ENCODE data around the gene DYNC2LI1. TPM values are rescaled to one million over a fixed set of nuclear protein-coding genes. Genes with fewer than 3 reads are reported as not detected.
"Not testable (repeated sequence)": the region's sequence is repeated elsewhere in the genome, so short reads cannot be mapped to it uniquely, and the experiment has no call there.

The DYNC2LI1 gene
- total RNA-seq: 17.3 TPM
- 26.4 TPM for polyA plus RNA-seq
- long read RNA-seq, donor 1: 0 reads
- long read RNA-seq, donor 2, transcript DYNC2LI1-210 (13 exons, 1,346 nt): major isoform, 5 of 17 reads
- long read RNA-seq, donor 2, partial matches to known transcripts: 5 of 17 reads
- long read RNA-seq, donor 2, other reads (novel, unspliced or antisense): 0 of 17 reads
- long read RNA-seq, donor 3, transcript DYNC2LI1-210 (13 exons, 1,346 nt): major isoform, 5 of 10 reads
- long read RNA-seq, donor 3, partial matches to known transcripts: 0 of 10 reads
- long read RNA-seq, donor 3, other reads (novel, unspliced or antisense): 0 of 10 reads
- long read RNA-seq, donor 4, partial matches to known transcripts: 0 of 4 reads
- long read RNA-seq, donor 4, other reads (novel, unspliced or antisense): 0 of 4 reads
- long read RNA-seq, donor 5, transcript DYNC2LI1-201 (13 exons, 1,399 nt): major isoform, 9 of 18 reads
- long read RNA-seq, donor 5, transcript DYNC2LI1-210 (13 exons, 1,346 nt): minor isoform, 8 of 18 reads
- long read RNA-seq, donor 5, partial matches to known transcripts: 0 of 18 reads
- long read RNA-seq, donor 5, other reads (novel, unspliced or antisense): 0 of 18 reads
- long read RNA-seq, donor 6, partial matches to known transcripts: 0 of 1 reads
- long read RNA-seq, donor 6, other reads (novel, unspliced or antisense): 0 of 1 reads
- long read RNA-seq, donor 7, partial matches to known transcripts: 0 of 2 reads
- long read RNA-seq, donor 7, other reads (novel, unspliced or antisense): 0 of 2 reads
- long read RNA-seq, donor 8, partial matches to known transcripts: 0 of 3 reads
- long read RNA-seq, donor 8, other reads (novel, unspliced or antisense): 0 of 3 reads
- long read RNA-seq, donor 9, partial matches to known transcripts: 0 of 1 reads
- long read RNA-seq, donor 9, other reads (novel, unspliced or antisense): 0 of 1 reads
- long read RNA-seq, donor 10, partial matches to known transcripts: 0 of 2 reads
- long read RNA-seq, donor 10, other reads (novel, unspliced or antisense): 0 of 2 reads

- H3K27ac ChIP-seq (ENCODE audit: low read depth in 1 of 2, low read length in 1 of 2): peak within 1 kb of the TSS; percentile 36 to 67
- 1% methylated on average over 31 of the region's 31 CpGs for WGBS
- H3K36me3 ChIP-seq (ENCODE audit: control insufficient read depth in 2 of 2, insufficient read depth in 2 of 2, low read length in 1 of 2): no peaks in the 10 kb centered on the region
- H3K27me3 ChIP-seq (ENCODE audit: control insufficient read depth in 2 of 2, insufficient read depth in 1 of 2, low read length in 1 of 2): no peaks in the 10 kb centered on the region
- no peaks in the 10 kb centered on the region for H3K9me3 ChIP-seq (ENCODE audit: control insufficient read depth in 2 of 2, insufficient read depth in 1 of 2, low read length in 1 of 2)
- DNase-seq (ENCODE audit: low read depth in 6 of 9, low spot score in 9 of 9): peak; percentile 63 to 87 (median 69)
- peaks cover 2 to 7% of the 10 kb centered on the region in 2 donors for H3K4me1 ChIP-seq (ENCODE audit: control insufficient read depth in 2 of 2, insufficient read depth in 2 of 2, low read length in 2 of 2)
- peak within 1 kb of the TSS; percentile 80 to 89 for H3K4me3 ChIP-seq (ENCODE audit: low read length in 2 of 2)
Measured at GRCh38 chr2:43773876-43774613, at the start of gene DYNC2LI1. Gene DYNC2LI1 (plus strand): TSS chr2:43774039. CDS start chr2:43774139, 100 bp downstream.

DNA sequence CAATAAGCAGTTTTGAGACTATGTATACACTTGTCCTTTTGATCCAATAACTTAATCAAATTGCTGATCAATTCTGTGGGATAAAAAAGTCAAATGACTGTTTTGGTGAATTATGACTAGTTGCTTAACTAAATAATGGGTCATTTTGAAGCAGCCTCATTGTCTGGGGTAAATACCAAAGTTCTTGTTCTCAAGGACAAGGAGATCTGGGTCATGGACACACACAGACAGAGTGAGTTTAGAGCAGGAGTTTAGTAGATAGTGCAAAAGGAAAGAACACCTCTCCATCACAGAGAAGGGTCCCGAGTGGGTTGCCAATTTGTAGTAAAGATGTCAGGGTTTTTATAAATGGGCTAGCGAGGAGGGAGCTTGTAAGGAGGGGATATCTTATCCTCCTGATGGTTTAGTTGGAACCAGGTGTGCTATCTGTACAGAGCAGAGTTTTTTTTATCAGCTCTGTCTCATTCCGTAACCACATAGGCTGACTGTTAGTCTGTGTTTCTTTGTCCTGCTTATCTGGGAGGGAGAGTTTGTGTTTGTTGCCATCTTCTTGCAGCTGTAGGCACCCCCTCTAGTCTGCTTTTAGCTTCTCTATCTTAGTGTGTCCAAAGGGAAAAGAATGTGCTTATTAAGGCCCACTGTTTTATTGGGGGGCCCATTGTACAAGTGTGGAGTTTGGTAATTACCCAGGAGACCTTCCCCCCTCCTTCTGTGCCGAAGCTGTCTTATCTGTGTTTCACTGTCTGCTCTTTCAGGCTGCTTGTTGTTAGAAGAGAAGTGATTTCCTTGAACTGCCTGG is 48.9 kb upstream of the DYNC2LI1 start:
- no peak overlapping the region for H3K27ac ChIP-seq (ENCODE audit: low read depth in 1 of 2, low read length in 1 of 2)
- H3K4me3 ChIP-seq (ENCODE audit: low read length in 2 of 2): no peak overlapping the region
- 85% methylated on average over 4 of the region's 4 CpGs for WGBS
- no peaks in the 10 kb centered on the region for H3K9me3 ChIP-seq (ENCODE audit: control insufficient read depth in 2 of 2, insufficient read depth in 1 of 2, low read length in 1 of 2)
- H3K27me3 ChIP-seq (ENCODE audit: control insufficient read depth in 2 of 2, insufficient read depth in 1 of 2, low read length in 1 of 2): no peaks in the 10 kb centered on the region
- no peaks in the 10 kb centered on the region for H3K36me3 ChIP-seq (ENCODE audit: control insufficient read depth in 2 of 2, insufficient read depth in 2 of 2, low read length in 1 of 2)
- H3K4me1 ChIP-seq (ENCODE audit: control insufficient read depth in 2 of 2, insufficient read depth in 2 of 2, low read length in 2 of 2): no peaks in the 10 kb centered on the region
- DNase-seq (ENCODE audit: low read depth in 6 of 9, low spot score in 9 of 9): peak in 2 of 9 donors; percentile 3 to 18

GRCh38 chr2:43725711-43726246 is 48.1 kb upstream of the DYNC2LI1 start:
- no peaks in the 10 kb centered on the region for H3K9me3 ChIP-seq (ENCODE audit: control insufficient read depth in 2 of 2, insufficient read depth in 1 of 2, low read length in 1 of 2)
- H3K4me1 ChIP-seq (ENCODE audit: control insufficient read depth in 2 of 2, insufficient read depth in 2 of 2, low read length in 2 of 2): no peaks in the 10 kb centered on the region
- no peak overlapping the region for H3K27ac ChIP-seq (ENCODE audit: low read depth in 1 of 2, low read length in 1 of 2)
- over 99% methylated on average over 3 of the region's 3 CpGs for WGBS
- no peak for DNase-seq (ENCODE audit: low read depth in 6 of 9, low spot score in 9 of 9)
- H3K27me3 ChIP-seq (ENCODE audit: control insufficient read depth in 2 of 2, insufficient read depth in 1 of 2, low read length in 1 of 2): no peaks in the 10 kb centered on the region
- no peak overlapping the region for H3K4me3 ChIP-seq (ENCODE audit: low read length in 2 of 2)
- H3K36me3 ChIP-seq (ENCODE audit: control insufficient read depth in 2 of 2, insufficient read depth in 2 of 2, low read length in 1 of 2): no peaks in the 10 kb centered on the region

DNA sequence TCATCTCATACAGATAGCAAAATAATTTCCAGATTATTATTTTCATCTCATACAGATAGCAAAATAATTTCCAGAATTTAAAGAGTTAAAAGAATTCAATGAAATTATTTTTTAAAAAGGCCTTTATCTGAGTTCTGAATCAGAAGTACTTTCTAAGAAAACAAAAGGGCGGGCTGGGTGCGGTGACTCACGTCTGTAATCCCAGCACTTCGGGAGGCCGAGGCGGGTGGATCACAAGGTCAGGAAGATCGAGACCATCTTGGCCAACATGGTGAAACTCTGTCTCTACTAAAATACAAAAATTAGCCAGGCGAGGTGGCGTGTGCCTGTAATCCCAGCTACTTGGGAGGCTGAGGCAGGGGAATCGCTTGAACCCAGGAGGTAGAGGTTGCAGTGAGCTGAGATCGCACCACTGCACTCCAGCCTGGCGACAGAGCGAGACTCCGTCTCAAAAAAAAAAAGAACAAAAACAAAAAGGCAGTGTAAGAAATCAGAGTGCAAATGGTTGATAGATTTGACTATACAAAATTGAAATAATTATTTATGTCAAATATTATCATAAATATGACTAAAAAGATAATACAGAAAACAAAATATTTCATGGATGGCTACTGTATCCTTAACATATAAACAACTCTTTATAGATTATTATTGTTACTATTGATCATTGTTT is 46.7 kb upstream of the DYNC2LI1 start:
- not testable (repeated sequence) for H3K27me3 ChIP-seq (ENCODE audit: control insufficient read depth in 2 of 2, insufficient read depth in 1 of 2, low read length in 1 of 2); H3K9me3 ChIP-seq (ENCODE audit: control insufficient read depth in 2 of 2, insufficient read depth in 1 of 2, low read length in 1 of 2); H3K4me3 ChIP-seq (ENCODE audit: low read length in 2 of 2); H3K4me1 ChIP-seq (ENCODE audit: control insufficient read depth in 2 of 2, insufficient read depth in 2 of 2, low read length in 2 of 2); H3K27ac ChIP-seq (ENCODE audit: low read depth in 1 of 2, low read length in 1 of 2); H3K36me3 ChIP-seq (ENCODE audit: control insufficient read depth in 2 of 2, insufficient read depth in 2 of 2, low read length in 1 of 2); DNase-seq (ENCODE audit: low read depth in 6 of 9, low spot score in 9 of 9)
- WGBS: 86% methylated on average over 11 of the region's 14 CpGs

GRCh38 chr2:43727634-43728014 is 46.2 kb upstream of the DYNC2LI1 start:
- Histone ChIP-seq H3K36me3 (ENCODE audit: control insufficient read depth in 2 of 2, insufficient read depth in 2 of 2, low read length in 1 of 2) (no peaks in the 10 kb centered on the region), H3K4me1 (ENCODE audit: control insufficient read depth in 2 of 2, insufficient read depth in 2 of 2, low read length in 2 of 2) (no peaks in the 10 kb centered on the region), H3K9me3 (ENCODE audit: control insufficient read depth in 2 of 2, insufficient read depth in 1 of 2, low read length in 1 of 2) (no peaks in the 10 kb centered on the region), H3K27ac (ENCODE audit: low read depth in 1 of 2, low read length in 1 of 2) (no peak overlapping the region), H3K27me3 (ENCODE audit: control insufficient read depth in 2 of 2, insufficient read depth in 1 of 2, low read length in 1 of 2) (no peaks in the 10 kb centered on the region), H3K4me3 (ENCODE audit: low read length in 2 of 2) (no peak overlapping the region)
- no peak for DNase-seq (ENCODE audit: low read depth in 6 of 9, low spot score in 9 of 9)
- WGBS: over 99% methylated on average over 2 of the region's 2 CpGs

DNA sequence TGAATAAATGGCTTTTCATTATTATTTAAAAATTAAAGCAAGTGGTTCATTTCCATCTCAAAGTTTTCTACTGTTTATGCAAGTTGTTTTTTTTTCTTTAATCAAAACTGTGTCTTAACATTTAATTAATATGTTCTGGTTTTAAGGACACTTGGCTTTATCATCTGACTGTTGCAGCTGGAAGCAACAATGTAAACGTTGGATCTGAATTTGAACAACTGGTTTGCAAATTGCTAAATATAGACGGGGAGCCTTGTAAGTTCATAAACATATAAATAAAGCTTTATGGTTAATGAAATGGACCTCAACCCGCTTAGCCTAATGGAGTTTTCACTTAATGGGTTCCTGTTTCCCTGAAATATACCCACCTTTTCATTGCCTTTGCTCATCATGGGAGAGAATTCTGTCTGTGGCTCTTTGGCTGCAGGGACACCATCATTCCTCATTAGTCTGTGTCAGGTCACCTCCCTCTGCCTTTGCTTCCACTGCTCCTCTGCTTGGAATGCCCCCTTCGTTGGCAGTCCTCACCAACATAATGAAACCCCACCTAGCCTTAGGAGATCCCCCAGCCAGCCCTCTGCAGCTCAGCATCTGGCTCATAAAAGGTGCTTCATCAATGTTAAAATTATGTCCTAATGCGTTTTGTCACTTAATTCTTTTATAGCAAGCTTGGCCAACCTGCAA is 44.2 kb upstream of the DYNC2LI1 start:
- Histone ChIP-seq H3K36me3 (ENCODE audit: control insufficient read depth in 2 of 2, insufficient read depth in 2 of 2, low read length in 1 of 2) (no peaks in the 10 kb centered on the region), H3K9me3 (ENCODE audit: control insufficient read depth in 2 of 2, insufficient read depth in 1 of 2, low read length in 1 of 2) (no peaks in the 10 kb centered on the region), H3K27ac (ENCODE audit: low read depth in 1 of 2, low read length in 1 of 2) (no peak overlapping the region), H3K4me3 (ENCODE audit: low read length in 2 of 2) (no peak overlapping the region), H3K27me3 (ENCODE audit: control insufficient read depth in 2 of 2, insufficient read depth in 1 of 2, low read length in 1 of 2) (no peaks in the 10 kb centered on the region), H3K4me1 (ENCODE audit: control insufficient read depth in 2 of 2, insufficient read depth in 2 of 2, low read length in 2 of 2) (no peaks in the 10 kb centered on the region)
- 90% methylated on average over 5 of the region's 5 CpGs for WGBS
- DNase-seq (ENCODE audit: low read depth in 6 of 9, low spot score in 9 of 9): no peak

- H3K36me3 ChIP-seq (ENCODE audit: control insufficient read depth in 2 of 2, insufficient read depth in 2 of 2, low read length in 1 of 2): no peaks in the 10 kb centered on the region
- no peaks in the 10 kb centered on the region for H3K9me3 ChIP-seq (ENCODE audit: control insufficient read depth in 2 of 2, insufficient read depth in 1 of 2, low read length in 1 of 2)
- H3K4me1 ChIP-seq (ENCODE audit: control insufficient read depth in 2 of 2, insufficient read depth in 2 of 2, low read length in 2 of 2): no peaks in the 10 kb centered on the region
- no peaks in the 10 kb centered on the region for H3K27me3 ChIP-seq (ENCODE audit: control insufficient read depth in 2 of 2, insufficient read depth in 1 of 2, low read length in 1 of 2)
- no peak for DNase-seq (ENCODE audit: low read depth in 6 of 9, low spot score in 9 of 9)
- no peak overlapping the region for H3K27ac ChIP-seq (ENCODE audit: low read depth in 1 of 2, low read length in 1 of 2)
- WGBS: 94% methylated on average over 1 of the region's 1 CpG
- no peak overlapping the region for H3K4me3 ChIP-seq (ENCODE audit: low read length in 2 of 2)
Measured at GRCh38 chr2:43731211-43731610, 42.6 kb upstream of the DYNC2LI1 start.

Measured in thymus (tissue), 14 donors.